Measurements from ENCODE around the gene ZNF175.

ZNF175 gene

GRCh38 chr19:51549533-51550324 is 21.4 kb upstream of the ZNF175 start:
- no peak for DNase-seq (ENCODE audit: low read depth, low spot score)

- no peak for DNase-seq (ENCODE audit: low read depth, low spot score)
Observed at GRCh38 chr19:51550848-51551672, 20.0 kb upstream of the ZNF175 start.

GRCh38 chr19:51551673-51552432 is 19.2 kb upstream of the ZNF175 start:
- no peak for DNase-seq (ENCODE audit: low read depth, low spot score)

GRCh38 chr19:51552608-51552995 is 18.5 kb upstream of the ZNF175 start:
- no peak for DNase-seq (ENCODE audit: low read depth, low spot score)

GRCh38 chr19:51552996-51553725 is 17.9 kb upstream of the ZNF175 start:
- DNase-seq (ENCODE audit: low read depth, low spot score) = peak; percentile 82

- no peak for DNase-seq (ENCODE audit: low read depth, low spot score)
Observed at GRCh38 chr19:51559240-51559639, 11.8 kb upstream of the ZNF175 start.

- DNase-seq (ENCODE audit: low read depth, low spot score) = no peak
Observed at GRCh38 chr19:51560339-51560738, 10.7 kb upstream of the ZNF175 start.

GRCh38 chr19:51564791-51565190 is 6.3 kb upstream of the ZNF175 start:
- peak; percentile 20 for DNase-seq (ENCODE audit: low read depth, low spot score)

GRCh38 chr19:51565583-51565982 is 5.5 kb upstream of the ZNF175 start:
- no peak for DNase-seq (ENCODE audit: low read depth, low spot score)

GRCh38 chr19:51566489-51567100 is 4.5 kb upstream of the ZNF175 start:
- no peak for DNase-seq (ENCODE audit: low read depth, low spot score)

- no peak for DNase-seq (ENCODE audit: low read depth, low spot score)
Observed at GRCh38 chr19:51567583-51567982, 3.5 kb upstream of the ZNF175 start.

- DNase-seq (ENCODE audit: low read depth, low spot score) = no peak
Observed at GRCh38 chr19:51568456-51568855, 2.6 kb upstream of the ZNF175 start.

- DNase-seq (ENCODE audit: low read depth, low spot score) = no peak
Observed at GRCh38 chr19:51571599-51571998, 516 bp downstream of the ZNF175 start.

GRCh38 chr19:51572410-51572809 is 1.3 kb downstream of the ZNF175 start:
- DNase-seq (ENCODE audit: low read depth, low spot score) = no peak

- DNase-seq (ENCODE audit: low read depth, low spot score) = no peak
Observed at GRCh38 chr19:51572908-51573307, 1.8 kb downstream of the ZNF175 start.

- DNase-seq (ENCODE audit: low read depth, low spot score) = no peak
Observed at GRCh38 chr19:51573331-51573730, 2.2 kb downstream of the ZNF175 start.

GRCh38 chr19:51576850-51577249 is 5.8 kb downstream of the ZNF175 start:
- no peak for DNase-seq (ENCODE audit: low read depth, low spot score)

GRCh38 chr19:51586103-51586728 is 15.1 kb downstream of the ZNF175 start:
- no peak for DNase-seq (ENCODE audit: low read depth, low spot score)

- DNase-seq (ENCODE audit: low read depth, low spot score) = no peak
Observed at GRCh38 chr19:51586799-51587198, 15.7 kb downstream of the ZNF175 start.
